Hematopoietic multipotent progenitor cell treated with erythropoietin and hydrocortisone succinate and interleukin-3 and kit ligand, for 8 days (in vitro differentiated cells): Measurements from ENCODE around the gene ALX4.

Experiments
- DNase-seq: peaks from one replicate; pipeline ENCODE4 v3.0.0-alpha.2; 2015

Gene ALX4

DNA sequence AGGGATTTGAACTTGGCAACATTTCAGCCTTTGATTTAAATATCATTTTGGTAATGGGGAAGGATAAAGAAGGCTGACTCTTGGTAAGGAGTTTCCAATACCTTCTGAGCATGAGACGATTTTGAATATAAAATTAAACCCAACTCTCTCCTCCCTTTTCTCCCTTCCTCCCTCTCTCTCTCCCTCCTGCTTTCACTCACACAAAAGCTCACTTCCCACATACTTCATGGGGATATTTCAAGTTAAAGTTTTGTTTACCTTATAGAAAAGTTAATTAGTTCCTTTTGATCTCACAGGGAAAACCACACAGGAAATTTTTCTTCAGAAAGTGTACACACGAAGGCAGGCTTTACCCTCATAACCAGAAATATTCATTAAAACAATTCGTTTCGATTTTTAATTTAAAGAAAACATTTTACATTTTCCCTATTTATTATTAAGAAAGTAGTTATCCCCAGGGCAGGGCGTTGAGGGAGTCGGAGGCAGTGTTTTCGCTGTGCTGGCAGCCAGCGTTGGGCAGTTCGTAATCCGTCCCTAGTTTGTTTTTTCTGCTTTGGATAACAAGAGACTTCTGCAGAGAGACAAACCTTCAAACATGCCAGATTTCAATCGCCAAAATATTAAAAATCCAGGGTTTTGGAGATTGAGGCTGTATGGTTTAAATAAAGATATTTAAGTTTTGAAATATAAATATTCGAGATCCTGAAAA is 25.3 kb upstream of the ALX4 start:
- DNase-seq = no peak

DNA sequence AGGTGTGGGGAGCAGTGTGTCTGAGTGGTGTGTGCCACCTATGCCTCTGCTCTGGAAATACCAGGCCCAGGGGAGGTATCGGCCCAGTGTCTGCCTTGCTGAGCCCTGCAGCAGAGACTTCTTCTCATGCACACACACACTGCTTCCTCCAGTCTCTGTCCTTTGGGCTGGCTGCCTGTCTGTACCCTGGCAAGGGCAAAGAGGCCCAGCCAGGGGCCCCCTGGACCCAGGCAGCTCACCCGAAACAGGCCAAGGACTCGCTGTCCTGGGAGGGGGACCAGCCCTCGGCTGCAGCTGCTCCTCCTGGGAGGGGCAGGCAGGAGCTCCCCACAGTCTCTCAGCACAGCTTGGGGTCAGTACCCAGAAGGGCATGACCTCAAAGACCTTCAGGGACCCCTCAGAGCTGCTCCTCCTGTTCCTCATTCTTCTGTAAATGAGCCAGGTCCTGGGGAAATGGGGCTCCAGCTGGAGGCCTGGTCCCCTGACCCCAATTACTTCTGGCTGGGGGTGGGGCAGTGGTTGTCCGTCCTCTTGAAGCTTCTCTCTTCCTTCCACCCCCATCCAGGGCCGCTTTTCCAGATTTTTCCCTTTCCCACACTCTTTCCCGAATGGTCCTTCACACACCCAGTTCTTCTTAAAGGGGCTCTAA is 24.5 kb upstream of the ALX4 start:
- DNase-seq = no peak

DNA sequence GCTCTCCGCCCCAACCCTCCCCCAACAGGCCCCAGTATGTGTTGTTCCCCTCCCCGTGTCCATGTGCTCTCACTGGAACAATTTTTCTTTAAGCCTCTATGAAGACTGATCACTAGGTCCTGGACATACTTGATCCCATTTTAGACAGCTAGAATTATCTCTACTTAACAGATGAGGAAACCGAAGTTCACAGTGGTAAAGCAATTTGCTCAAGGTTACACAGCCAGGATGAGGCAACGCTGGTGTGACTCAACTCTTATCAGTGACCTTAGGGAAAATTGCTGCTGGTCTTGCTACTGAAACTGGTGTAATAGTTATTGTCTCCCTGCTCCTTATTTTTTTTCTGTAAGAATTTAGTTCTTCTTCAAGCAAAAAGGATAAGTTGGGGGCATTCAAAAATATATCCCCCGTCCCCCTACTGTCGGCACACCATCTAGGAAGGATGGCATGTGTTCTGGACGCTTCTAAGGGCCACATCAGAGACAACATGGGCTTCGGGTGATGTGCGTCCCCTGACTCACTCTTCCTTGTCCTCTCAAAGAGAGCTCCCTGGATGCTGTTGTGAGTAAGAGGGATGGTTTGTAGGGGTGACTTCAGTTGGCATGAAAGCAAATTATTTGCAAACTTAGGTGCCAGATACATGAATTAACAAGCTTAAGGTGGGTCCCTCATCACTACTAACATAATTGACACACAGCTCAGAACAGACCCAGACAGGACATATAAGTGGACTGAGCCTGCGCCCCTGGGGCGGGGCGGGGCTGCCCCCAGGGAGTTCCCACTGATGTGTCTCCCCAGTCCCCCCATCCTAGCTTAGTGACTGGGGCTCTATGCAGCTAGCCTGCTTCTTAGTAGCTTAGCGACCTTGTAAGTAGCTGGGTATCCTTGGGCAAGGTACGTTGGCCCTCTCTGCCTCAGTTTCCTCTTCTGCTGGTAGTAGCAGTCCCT is 23.6 kb upstream of the ALX4 start:
- DNase-seq = peak; percentile 43

DNA sequence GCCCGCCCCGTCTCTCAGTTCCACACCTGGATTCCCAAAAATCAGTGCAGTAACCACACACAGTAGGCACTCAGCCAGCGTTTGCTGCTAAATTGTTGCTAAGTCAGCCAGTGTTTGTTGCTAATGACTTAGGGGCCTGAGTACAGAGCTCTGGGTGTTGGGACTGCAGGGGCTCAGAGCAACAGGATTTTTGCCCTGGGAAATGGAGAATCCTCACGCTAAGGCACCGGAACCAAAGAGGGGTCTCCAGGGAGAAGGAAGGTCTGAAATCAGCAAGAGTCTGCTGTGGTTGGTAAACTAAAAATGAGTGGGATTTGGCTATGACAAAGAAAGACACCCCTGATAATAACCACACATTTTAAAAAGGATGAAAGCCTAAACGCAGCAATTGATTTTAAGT is 22.7 kb upstream of the ALX4 start:
- DNase-seq = no peak

DNA sequence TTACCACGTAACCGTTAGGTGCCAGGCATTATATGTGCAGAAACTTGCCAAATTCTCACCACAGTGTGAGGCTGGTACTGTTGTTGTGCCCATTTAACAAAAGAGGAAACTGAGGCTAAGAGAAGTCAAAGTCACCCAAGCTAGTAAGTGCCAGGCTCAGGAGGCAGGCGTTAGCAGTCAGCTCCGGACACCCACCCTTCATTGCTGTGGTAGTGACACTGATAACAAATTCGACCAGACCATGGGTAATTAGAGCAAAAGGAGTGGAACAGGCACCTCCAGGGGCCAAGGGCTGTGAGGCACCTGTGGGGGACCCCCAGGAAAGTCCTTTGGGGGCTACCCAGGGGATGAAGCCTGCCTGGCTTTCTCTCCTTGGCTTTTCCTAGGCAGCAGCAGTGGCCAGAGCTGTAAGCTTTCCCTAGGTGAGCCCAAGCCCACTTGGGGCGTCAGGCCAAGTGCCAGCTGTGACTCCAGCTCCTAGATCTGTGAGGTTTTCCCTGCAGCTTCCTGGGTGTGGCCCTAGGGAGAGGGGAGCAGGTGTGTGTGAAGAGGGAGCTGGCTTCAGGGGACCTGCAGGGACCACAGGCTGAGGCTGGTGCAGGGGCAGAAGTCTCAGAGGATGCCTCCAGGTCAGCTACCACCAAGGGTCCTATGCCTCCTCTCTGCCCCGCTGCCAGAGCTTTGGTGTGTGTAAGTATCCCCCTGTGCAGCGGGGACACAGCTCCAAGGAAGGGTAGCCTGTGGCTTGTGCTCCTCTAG is 19.7 kb upstream of the ALX4 start:
- DNase-seq = no peak

DNA sequence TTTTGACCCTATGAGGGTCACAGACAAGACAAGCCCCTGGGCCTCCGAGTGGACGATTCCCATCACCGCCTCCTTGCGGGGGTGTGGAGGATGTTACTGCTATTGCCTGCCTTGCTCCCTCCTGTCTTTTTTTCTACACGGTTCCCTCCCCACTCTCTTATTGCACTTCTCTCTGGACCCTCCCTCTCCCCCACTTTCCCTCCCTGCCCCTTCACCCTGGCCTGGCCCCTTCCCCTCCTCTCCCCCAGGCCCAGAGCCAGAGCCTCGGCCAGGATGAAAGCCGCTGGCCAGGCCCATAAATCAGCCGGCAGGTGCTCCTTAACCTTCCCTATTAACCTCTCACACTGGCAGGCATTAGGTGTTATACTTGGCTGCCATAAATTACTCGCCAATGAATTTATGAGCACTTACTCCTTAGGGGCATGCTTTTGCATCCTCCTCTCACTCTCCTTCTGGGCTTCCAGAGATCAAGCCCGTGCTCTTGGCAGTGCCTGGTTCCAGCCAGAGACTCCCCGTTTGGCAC is 18.3 kb upstream of the ALX4 start:
- DNase-seq = no peak

DNA sequence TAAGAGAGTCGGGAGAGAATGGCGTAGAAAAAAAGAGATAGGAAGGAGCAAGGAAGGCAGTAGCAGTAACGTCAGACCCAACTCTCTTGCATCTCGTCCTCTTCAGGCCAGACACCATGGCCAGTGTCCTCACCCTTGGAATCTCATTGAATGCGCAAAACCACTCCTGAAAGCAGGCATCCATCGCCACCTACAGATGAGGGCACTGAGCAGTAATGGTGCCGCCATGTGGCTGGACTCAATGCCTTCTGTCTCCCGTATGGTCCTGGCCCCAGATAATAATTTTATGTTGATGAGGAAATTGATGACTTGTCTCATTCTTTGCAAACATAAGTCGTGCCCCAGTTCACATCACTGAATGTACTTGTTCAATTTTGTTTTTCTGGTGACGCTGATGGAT is 17.8 kb upstream of the ALX4 start:
- DNase-seq = no peak

DNA sequence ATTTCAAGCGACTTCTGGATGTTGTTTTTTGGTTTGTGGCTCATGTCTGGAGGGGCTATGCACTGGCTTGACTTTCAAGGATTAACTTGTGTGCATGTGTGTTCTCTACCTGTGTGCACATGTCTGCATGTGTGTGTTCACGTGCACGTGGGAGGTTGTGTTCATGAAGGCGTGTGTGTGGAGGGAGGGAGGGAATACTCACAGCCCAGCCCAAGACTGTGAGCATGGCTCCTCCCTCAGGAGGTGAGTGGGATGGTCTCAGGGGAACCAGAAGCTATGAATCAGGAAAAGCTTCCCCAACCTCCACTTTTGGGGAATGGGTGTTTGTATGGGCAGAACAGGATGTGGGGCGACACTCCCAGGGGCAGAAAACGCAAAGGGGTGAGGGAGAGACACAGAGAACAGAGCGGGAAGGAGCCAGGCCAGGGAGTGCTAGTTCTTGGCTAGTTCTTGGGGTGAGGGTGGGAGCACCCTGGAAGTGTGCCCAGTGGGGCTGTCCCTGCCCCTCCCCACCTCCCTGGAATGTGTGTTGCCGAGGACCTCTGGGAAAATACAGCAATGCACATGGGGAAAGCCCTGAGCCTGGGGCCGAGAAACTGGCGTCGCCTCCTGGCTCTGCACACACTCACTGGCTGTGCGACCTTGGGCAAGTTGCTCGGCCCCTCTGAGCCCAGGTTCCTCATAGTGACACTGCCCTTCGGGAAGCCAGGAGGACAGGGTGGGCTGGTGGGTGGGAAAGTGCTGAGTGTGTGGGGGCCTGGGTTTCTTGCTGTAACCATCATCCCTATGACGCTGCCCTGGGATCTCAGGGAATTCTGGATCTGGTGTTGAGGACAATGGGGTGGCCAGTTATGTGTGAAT is 16.9 kb upstream of the ALX4 start:
- no peak for DNase-seq

DNA sequence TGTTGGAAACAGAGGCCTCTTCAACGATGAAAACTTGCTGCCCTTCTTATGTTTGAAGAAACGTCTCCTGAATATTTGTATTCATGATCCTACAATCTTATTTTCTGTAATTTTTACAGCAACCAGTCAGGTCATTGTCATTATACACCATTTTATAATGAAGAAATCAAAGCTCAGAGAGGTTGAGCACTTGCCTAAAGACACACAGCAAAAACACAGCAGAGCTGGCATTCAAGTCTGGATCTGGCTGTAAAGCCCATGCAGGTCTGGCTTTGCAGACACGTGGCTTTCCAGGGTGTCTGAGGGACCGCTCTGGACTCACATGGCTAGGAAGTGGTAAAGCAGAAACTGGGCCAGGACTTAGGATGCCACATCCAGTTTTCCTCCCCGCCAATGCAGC is 15.8 kb upstream of the ALX4 start:
- DNase-seq = no peak

DNA sequence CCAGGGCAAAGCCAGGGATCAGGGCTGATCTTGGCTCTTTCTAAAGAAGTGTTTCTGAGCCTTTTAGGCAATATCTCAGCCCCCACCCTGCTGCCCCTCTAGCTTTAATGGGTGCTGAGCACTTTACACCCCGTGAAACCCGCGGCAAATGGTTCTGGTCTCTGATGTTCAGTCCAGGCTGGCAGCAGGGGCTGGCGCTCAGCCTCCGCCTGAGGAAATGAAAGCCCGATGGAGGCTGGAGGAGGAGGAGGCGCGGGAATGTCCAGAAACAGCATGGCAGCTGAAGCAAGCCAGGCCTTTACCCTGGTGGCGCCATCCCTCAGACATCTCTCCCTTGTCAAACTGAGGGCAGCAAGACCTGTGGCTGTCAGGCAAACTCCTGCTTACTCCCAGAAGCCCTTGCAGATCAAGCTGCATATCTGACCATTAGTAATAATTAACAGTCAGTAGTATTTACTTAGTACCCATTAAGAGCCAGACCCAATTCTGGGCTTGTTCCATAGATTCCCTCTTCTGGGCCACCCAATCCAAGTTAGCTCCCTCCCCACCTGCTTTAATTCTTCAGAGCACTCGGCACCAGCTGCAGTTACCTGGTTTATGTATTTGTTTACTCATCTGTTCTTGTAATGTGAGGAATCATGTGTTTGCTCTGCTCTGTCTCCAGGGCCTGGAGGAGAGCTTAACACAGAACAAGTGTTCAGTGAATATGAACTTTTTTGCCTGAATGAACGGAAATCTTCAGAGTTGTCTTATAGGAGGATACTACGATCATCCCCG is 15.0 kb upstream of the ALX4 start:
- no peak for DNase-seq

DNA sequence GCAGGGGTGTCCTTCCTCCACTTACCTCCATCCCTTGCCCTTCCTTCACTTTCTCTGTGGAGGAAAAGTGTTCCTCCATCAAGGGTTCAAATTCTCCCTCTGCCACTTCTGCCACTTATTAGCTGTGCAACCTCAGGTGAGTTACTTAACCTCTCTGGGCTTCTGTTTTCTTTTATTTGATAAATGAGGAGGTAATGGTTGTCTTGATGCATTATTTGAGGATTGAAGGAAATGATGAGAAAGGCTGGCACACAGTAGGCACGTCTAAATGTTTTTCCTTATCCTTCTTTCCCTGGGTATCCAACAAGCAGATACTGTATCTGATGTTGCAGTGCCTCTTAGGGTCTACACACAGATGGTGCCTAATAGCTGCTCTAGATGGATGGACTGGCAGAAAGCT is 14.3 kb upstream of the ALX4 start:
- no peak for DNase-seq

DNA sequence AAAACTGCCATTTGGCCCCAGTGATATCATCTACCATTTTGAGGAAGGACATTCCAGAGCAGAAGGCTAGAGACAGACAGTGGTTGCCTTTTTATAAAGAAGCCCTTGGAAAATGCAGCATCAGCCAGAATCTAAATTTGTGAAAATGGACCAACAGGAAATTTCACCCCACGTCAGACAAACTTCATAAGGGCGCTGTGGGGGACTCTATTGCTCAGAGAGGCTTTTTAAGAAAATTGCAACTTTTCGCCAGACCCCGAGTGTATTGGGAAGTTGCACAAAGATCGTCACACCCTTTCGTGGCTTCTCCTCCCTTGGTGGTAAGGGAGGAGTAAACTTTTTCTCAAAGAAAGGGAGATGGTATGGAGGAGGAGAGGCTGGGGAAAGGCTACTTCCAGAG is 12.3 kb upstream of the ALX4 start:
- no peak for DNase-seq

DNA sequence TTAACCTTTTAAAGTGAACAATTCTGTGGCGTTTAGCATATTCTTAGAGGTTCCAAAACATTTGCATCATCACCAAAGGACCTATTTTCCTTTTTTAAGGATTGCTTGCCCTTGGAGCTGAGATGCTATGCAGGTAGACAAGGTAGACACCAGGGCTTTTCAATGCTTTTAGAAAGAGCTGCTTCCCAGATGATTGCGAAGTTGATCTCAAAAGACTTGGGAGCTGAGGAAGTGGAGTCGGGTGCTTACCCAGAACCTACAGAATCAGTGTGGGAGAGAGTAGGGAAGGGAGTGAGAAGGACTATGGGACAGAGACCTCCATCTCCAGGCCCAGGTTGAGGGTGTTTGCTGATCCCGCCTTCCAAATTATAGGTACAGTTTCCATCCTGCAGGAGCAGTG is 11.1 kb upstream of the ALX4 start:
- DNase-seq = no peak

DNA sequence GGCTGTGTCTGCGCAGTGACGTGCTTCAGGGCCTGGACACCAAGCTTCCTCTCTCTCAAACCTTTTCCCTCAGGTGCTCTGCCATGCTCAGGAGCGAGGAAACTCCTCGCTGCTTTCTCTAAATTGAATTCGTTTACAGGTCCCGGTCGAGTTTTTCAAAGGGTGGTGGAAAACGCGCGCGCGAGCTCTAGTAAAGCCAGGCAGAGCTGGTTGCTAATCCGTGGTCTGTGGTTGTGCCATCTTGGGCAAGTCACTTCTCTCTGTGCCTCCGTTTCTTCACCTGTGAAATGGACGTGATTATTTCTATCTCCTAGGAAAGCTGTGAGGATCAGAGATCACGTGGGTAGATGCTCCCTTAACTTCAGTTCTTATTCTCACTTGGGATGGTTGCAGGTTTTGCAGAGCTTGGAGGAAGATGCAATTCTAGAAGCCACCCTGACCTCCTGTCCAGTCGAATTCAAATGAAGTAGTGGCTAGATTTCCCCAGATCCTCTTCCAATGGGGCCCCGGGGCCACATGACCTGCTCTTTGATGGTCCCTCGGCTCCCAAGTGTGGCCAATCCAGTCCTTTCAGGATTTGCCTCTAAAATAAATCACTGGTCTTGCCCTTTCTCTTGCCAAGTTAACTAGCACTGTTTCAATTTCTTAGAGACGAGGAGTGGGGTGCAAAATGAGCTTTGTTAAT is 10.5 kb upstream of the ALX4 start:
- DNase-seq = no peak

DNA sequence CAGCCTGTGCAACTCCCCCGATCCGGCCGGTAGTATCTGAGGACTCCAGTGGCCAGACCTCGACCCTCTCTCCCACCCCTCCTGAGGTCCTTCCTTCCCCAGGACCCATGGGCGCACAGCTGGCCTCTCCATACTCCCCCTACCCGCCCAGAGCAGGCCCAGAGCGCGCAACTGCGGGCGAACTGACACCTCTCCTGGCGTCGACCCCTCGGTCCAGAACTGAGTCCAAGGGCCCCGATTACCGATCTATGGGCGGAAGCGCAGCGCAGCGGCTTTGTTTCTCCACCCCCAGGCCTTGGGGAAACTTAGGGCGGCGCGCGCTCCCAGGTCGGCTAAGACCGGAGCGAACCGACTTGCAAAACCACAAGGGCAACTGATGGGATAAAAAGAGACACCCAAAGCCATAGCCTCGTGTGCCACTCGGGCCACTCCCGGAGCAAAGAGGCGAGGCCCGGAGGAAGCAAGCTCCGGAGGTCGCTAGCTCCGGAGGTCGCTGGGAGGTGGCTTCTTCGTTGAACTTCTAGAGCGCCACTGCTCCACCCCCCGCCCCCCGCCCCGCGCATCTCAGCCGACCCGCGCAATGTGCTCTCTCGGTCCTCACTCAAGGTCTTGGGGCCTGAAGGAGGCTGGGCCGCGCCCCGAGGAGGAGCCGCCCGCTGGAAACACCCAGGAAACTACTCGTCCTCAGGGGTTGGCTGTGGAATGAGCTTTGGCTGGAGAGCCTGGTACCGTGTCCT is 9.8 kb upstream of the ALX4 start:
- DNase-seq = peak; percentile 9

DNA sequence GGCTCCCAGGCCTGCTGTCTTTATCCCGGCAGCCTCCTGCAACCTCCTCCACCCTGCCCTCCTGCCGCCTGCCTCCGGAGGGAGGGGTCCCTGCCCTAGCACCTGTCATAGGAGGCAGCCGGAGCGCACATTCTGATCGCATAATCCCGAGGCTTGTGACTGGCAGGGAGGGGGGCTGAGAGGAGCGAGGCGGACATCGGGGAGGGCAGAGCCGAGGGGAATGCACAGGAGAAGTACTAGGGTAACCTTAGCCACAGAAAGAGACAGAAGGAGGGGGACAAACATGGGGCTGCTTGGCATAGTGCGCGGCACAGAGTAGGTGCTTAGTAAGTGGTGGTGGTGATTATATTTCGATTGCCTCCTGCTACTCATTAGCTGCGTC is 9.2 kb upstream of the ALX4 start:
- DNase-seq = no peak

DNA sequence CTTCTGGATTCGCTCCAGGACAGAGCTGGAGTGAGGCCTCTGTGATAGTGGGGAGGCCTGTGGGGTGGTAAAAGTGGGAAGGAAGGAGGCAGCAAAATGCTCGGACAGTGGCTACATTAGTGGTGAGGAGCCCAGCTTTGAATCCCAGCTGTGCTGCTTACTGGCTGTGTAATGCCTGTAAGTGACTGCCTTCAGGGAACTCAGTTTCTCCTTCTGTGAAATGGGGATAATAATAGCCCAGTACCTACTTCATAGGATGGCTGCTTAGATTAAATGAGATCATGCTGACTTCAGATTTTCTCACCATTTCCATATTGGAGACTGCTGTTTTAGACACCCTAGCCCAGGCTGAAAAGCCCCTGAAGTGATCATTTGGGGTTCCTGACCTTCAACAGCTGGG is 8.4 kb upstream of the ALX4 start:
- no peak for DNase-seq

DNA sequence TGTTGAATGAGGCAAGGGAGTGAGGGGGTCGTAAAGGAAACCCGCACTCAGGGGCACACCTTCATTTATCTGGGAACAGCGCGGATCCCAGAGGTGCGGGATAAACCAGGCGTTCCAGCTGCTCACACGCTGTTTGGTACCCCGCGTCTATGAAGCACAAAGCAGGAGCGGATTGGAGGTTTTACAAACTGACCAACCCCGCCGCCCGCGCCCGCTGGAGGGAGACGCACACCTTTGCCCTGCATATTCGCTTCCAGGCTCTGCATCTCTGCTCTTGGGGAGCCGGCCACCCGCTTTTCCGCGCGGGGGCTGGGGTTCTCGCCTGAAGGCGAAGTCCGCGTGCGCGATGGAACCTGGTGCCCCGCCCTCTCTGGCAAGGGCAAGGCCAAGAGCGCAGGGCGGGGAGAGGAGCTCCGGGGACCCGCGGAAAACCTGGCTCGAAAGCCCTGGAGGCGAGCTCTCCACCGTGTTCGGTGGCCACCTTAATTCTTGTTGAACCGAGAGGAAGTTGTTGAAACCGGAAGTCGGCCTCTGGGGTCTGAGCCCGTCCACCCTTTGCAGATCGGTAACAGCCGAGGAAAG is 6.8 kb upstream of the ALX4 start:
- no peak for DNase-seq

DNA sequence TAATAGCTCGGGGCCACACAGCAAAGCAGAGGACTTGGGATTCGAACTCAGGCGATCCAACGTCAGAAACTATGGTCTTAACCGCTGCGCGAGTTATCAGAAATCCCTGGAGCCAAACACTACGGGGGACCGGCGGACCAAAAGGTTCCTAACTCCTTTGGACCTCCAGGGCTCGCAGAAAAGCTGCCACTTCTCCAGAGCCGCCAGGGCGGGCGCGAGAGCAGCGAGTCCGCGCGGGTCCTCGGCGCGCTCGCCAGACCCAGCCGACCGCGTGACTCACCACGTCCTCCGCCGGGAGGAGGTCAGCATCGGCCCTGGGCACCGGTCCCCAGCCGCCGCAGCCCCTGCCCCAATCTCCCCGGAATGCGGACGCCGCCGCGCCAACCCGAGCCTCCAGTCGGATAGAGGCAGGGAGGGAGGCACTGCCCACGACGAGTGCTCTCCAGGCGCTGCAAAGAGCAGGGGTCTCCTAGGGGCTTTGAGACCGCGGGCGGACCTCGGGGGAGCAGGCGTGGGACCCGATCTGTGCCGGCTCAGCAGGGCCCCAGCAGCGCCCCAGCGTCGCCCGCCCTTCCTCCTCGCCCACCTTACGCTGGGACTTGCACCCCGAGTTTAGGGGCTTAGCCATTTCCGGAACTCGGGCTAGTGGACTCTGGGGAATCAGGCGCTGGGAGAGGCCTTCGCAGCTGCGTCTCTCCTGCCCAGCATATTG is 6.2 kb upstream of the ALX4 start:
- DNase-seq = no peak
